IMR-90 (cell line): ENCODE measurements around the gene GPBAR1. TPM values are rescaled to one million over a fixed set of nuclear protein-coding genes. Genes with fewer than 3 reads are reported as not detected.
A peak's percentile ranks its signal among the peaks of the same experiment; 100 is the strongest.

Source experiments
- ATAC-seq: fragments of 200-7000 bp; cut with Tn5 transposase; 2 replicates; pipeline ENCODE4 v1.9.1; 2020; ENCODE audit warnings: low read depth, mild to moderate bottlenecking, moderate library complexity
- BruUV-seq: library from RNA; stranded (reverse); fragments of 400-500 nt; replicated peaks from 2 replicates; lab custom pipeline; 2021; lab: Mats Ljungman, UMichigan
- CTCF ChIA-PET: fragments of 300-600 bp; formaldehyde crosslinking; extraction: SDS; loops from one replicate; lab custom pipeline; 2021; ENCODE audit warnings: antibody characterized with exemption; lab: Yijun Ruan, JAX
- POLR2A ChIA-PET: fragments of 300-600 bp; sonication (Branson Sonifier 250); formaldehyde crosslinking; loops from one replicate; lab custom pipeline; 2022; ENCODE audit warnings: antibody characterized with exemption; ENCODE audit not compliant: unreplicated experiment; lab: Charles Lee
- DNase-seq: peaks from one replicate; pipeline ENCODE4 v3.0.0; 2013
- H2AFZ ChIP-seq: replicated peaks from 2 replicates; pipeline ENCODE3; 2013; ENCODE audit warnings: low read length, mild to moderate bottlenecking; ENCODE audit not compliant: poor library complexity
- H2AK5ac ChIP-seq: 2 replicates; pipeline ENCODE4 v1.6.1; 2013; ENCODE audit warnings: low read depth, low read length, inconsistent platforms
- H2AK9ac ChIP-seq: replicated peaks from 2 replicates; pipeline ENCODE3; 2013; ENCODE audit warnings: mild to moderate bottlenecking, low read depth, low read length, moderate library complexity; ENCODE audit not compliant: poor library complexity
- H2BK120ac ChIP-seq: 2 replicates; pipeline ENCODE4 v1.6.1; 2013; ENCODE audit warnings: low read depth, low read length, inconsistent platforms
- H2BK15ac ChIP-seq: 3 replicates; pipeline ENCODE4 v1.6.1; 2013; ENCODE audit warnings: low read depth, low read length, inconsistent platforms
- H2BK20ac ChIP-seq: 2 replicates; pipeline ENCODE4 v1.6.1; 2013; ENCODE audit warnings: low read depth, mild to moderate bottlenecking, inconsistent platforms, low read length, moderate library complexity
- H2BK5ac ChIP-seq: 2 replicates; pipeline ENCODE4 v1.6.1; 2013; ENCODE audit warnings: mild to moderate bottlenecking, low read depth, low read length, inconsistent platforms; ENCODE audit not compliant: poor library complexity, severe bottlenecking
- H3K14ac ChIP-seq: replicated peaks from 2 replicates; pipeline ENCODE4 v1.6.1; 2013; ENCODE audit warnings: low read depth, low read length, inconsistent platforms
- H3K18ac ChIP-seq: 2 replicates; pipeline ENCODE4 v1.6.1; 2013; ENCODE audit warnings: low read depth, low read length, control low read depth
- H3K23ac ChIP-seq: 2 replicates; pipeline ENCODE4 v1.6.1; 2013; ENCODE audit warnings: low read depth, low read length, inconsistent platforms
- H3K27ac ChIP-seq: 2 replicates; pipeline ENCODE4 v1.5.1; 2013; ENCODE audit warnings: mild to moderate bottlenecking, control low read depth, low read length; ENCODE audit not compliant: insufficient read depth
- H3K27me3 ChIP-seq: 2 replicates; pipeline ENCODE4 v1.6.1; 2013; ENCODE audit warnings: low read length; ENCODE audit not compliant: control insufficient read depth, insufficient read depth
- H3K36me3 ChIP-seq: 2 replicates; pipeline ENCODE4 v1.6.1; 2013; ENCODE audit warnings: low read length, mixed read lengths; ENCODE audit not compliant: control insufficient read depth, insufficient read depth
- H3K4ac ChIP-seq: 2 replicates; pipeline ENCODE4 v1.6.1; 2013; ENCODE audit warnings: low read depth, low read length, inconsistent platforms
- H3K4me1 ChIP-seq: 2 replicates; pipeline ENCODE4 v1.6.1; 2013; ENCODE audit warnings: low read length, mixed read lengths; ENCODE audit not compliant: control insufficient read depth, insufficient read depth
- H3K4me2 ChIP-seq: 2 replicates; pipeline ENCODE4 v1.6.1; 2013; ENCODE audit warnings: low read depth, mild to moderate bottlenecking, control low read depth, low read length, moderate library complexity
- H3K4me3 ChIP-seq: 2 replicates; pipeline ENCODE4 v1.5.1; 2013; ENCODE audit warnings: low read depth, mild to moderate bottlenecking, control low read depth, low read length, moderate library complexity; ENCODE audit not compliant: insufficient read depth
- H3K56ac ChIP-seq: 2 replicates; pipeline ENCODE4 v1.6.1; 2013; ENCODE audit warnings: low read length, inconsistent platforms; ENCODE audit not compliant: insufficient read depth; ENCODE audit errors: extremely low read depth
- H3K79me1 ChIP-seq, 2 experiments: 2 replicates each; pipeline ENCODE4 v1.6.1; 2013; ENCODE audit warnings: low read length in 2 of 2, inconsistent platforms in 1 of 2, low read depth in 1 of 2
- H3K9ac ChIP-seq: 2 replicates; pipeline ENCODE4 v1.6.1; 2013; ENCODE audit warnings: low read depth, low read length, control low read depth
- H3K9me1 ChIP-seq: 2 replicates; pipeline ENCODE4 v1.6.1; 2013; ENCODE audit warnings: low read length, inconsistent platforms; ENCODE audit not compliant: insufficient read depth
- H3K9me3 ChIP-seq: 2 replicates; pipeline ENCODE4 v1.6.1; 2013; ENCODE audit warnings: low read length; ENCODE audit not compliant: control insufficient read depth, insufficient read depth
- H4K20me1 ChIP-seq: 2 replicates; pipeline ENCODE4 v1.6.1; 2013; ENCODE audit warnings: low read length, inconsistent platforms; ENCODE audit not compliant: insufficient read depth
- H4K5ac ChIP-seq: 2 replicates; pipeline ENCODE4 v1.6.1; 2013; ENCODE audit warnings: mild to moderate bottlenecking, low read depth, low read length, control low read depth
- H4K8ac ChIP-seq, 2 experiments: 2 replicates each; pipeline ENCODE4 v1.6.1; 2013; ENCODE audit warnings: low read depth in 2 of 2, low read length in 2 of 2, control low read depth in 1 of 2, inconsistent platforms in 1 of 2
- H4K91ac ChIP-seq: 2 replicates; pipeline ENCODE4 v1.6.1; 2013; ENCODE audit warnings: low read depth, low read length, inconsistent platforms; ENCODE audit not compliant: insufficient read depth
- BHLHE40 ChIP-seq: fragments of 150-350 bp; IDR thresholded peaks from 2 replicates; pipeline ENCODE4 v1.6.1; 2016; ENCODE audit warnings: mild to moderate bottlenecking, low read depth, low read length
- CEBPB ChIP-seq: IDR thresholded peaks from 2 replicates; pipeline ENCODE4 v1.6.1; 2012; ENCODE audit warnings: low read depth, low read length, improper control_type of control experiment
- CHD1 ChIP-seq: IDR thresholded peaks from 2 replicates; pipeline ENCODE4 v1.6.1; 2012; ENCODE audit warnings: low read depth, low read length, improper control_type of control experiment
- MAFK ChIP-seq: IDR thresholded peaks from 2 replicates; pipeline ENCODE4 v1.6.1; 2012; ENCODE audit warnings: low read depth, low read length, improper control_type of control experiment
- MAZ ChIP-seq: IDR thresholded peaks from 2 replicates; pipeline ENCODE4 v1.6.1; 2012; ENCODE audit warnings: low read depth, mild to moderate bottlenecking, low read length, improper control_type of control experiment, moderate library complexity, borderline replicate concordance
- NFE2L2 ChIP-seq: fragments of 150-350 bp; IDR thresholded peaks from 2 replicates; pipeline ENCODE4 v1.6.1; 2016; ENCODE audit warnings: low read depth, mild to moderate bottlenecking, low read length
- POLR2A ChIP-seq: IDR thresholded peaks from 2 replicates; pipeline ENCODE4 v1.6.1; 2012; ENCODE audit warnings: mild to moderate bottlenecking, low read depth, low read length
- RAD21 ChIP-seq: IDR thresholded peaks from 2 replicates; pipeline ENCODE4 v1.6.1; 2012; ENCODE audit warnings: low read length, improper control_type of control experiment
- RCOR1 ChIP-seq: IDR thresholded peaks from 2 replicates; pipeline ENCODE4 v1.6.1; 2012; ENCODE audit warnings: mild to moderate bottlenecking, low read length, improper control_type of control experiment; ENCODE audit not compliant: insufficient replicate concordance
- SMC3 ChIP-seq: fragments of 150-350 bp; IDR thresholded peaks from 2 replicates; pipeline ENCODE4 v1.6.1; 2016; ENCODE audit warnings: low read depth, mild to moderate bottlenecking, antibody characterized with exemption, low read length, moderate library complexity
- WGBS, 2 experiments: methylation state at CpG; one replicate each; pipeline versions ENCODE4 v1.1.5 to v1.1.7; 2013; ENCODE audit warnings: missing lambda C conversion rate in 2 of 2; ENCODE audit not compliant: insufficient read length in 1 of 2; ENCODE audit errors: extremely low coverage in 2 of 2; 5-methylcytosine and 5-hydroxymethylcytosine counted together
- dilution Hi-C: fragments of 300-500 bp; cut with HindIII; formaldehyde crosslinking; loops from one replicate; pipeline ENCODE4 v1.14.3; 2018; ENCODE audit warnings: low sequenced_read_pairs; ENCODE audit not compliant: unreplicated experiment
- in situ Hi-C: fragments of 300-500 bp; cut with MboI; formaldehyde crosslinking; loops from 3 replicates; pipeline ENCODE4 v1.14.3; 2019; ENCODE audit warnings: low sequenced_read_pairs, inconsistent platforms, mixed read lengths
- intact Hi-C: fragments of 100-400 bp; cut with micrococcal nuclease; formaldehyde crosslinking; loops from 2 replicates; pipeline ENCODE4 v1.10.0; 2022
- polyA plus RNA-seq, 3 experiments: library from polyadenylated mRNA; depleted of rRNA; stranded (reverse); fragments of >200 nt; gene quantifications; 2 replicates each; pipeline ENCODE4 v1.2.3, GENCODE V29; 2012; ENCODE audit warnings: low replicate concordance in 1 of 3
- total RNA-seq: library from RNA; depleted of rRNA; stranded (reverse); fragments of >200 nt; gene quantifications from 2 replicates; pipeline ENCODE4 v1.2.3, GENCODE V29; 2012
- TF ChIP-seq, protein P1 (sequence below): conservative IDR thresholded peaks from 2 replicates; pipeline ENCODE4 v1.5.1; 2012; ENCODE audit warnings: mild to moderate bottlenecking, low read depth, low read length, improper control_type of control experiment
- TF ChIP-seq, protein P2 (sequence below): fragments of 150-350 bp; IDR thresholded peaks from 2 replicates; pipeline ENCODE4 v1.6.1; 2017; ENCODE audit warnings: mild to moderate bottlenecking, antibody characterized with exemption, low read length, low read depth
- TF ChIP-seq, protein P3 (sequence below): fragments of 150-350 bp; IDR thresholded peaks from 2 replicates; pipeline ENCODE4 v1.6.1; 2016; ENCODE audit warnings: low read depth, mild to moderate bottlenecking, low read length, moderate library complexity, borderline replicate concordance

The GPBAR1 gene
- total and polyA plus RNA-seq, 2 of the 4 experiments (the other 2 are of a cell fraction): under 0.01 to 0.21 TPM

DNA sequence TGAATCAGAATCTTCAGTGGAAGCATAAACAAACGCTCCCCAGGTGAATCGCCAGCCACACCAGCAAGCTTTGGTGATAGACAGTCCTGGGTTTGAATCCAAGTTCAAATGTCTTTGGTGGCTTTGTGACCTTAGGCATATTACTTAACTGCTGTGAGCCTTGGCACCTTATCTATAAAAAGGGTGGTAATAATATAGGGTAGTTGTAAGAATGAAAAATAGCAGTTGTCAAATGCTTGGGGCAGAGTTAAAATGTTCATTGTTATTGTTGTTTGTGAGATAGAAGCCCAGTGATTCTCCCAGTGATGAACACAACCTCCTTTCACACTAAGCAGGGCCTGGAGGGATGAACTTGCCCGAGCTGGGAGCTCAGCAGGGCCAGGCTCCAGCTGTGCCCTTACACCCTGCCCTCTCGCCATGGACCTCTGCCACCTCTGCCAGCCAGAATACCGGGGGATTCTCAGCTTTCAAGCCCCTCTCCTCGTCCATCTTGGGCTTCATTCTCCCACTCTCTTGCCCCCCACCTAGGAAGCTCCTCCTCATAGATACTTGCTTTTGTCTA is 37.6 kb downstream of the GPBAR1 start:
- Histone ChIP-seq H3K9me1 (peaks cover 5% of the 10 kb centered on the region), H3K4ac (peak overlapping the region; percentile 96), H3K27me3 (no peaks in the 10 kb centered on the region), H3K79me1 (no peaks in the 10 kb centered on the region), H2BK120ac (peak overlapping the region; percentile 87), H4K91ac (peak overlapping the region; percentile 31), H4K5ac (peak overlapping the region; percentile 43; the same call in 1 of the 2 replicates), H2AK9ac (peak overlapping the region; percentile 91), H3K23ac (no peak overlapping the region), H4K8ac (peak overlapping the region; percentile 89 to 95; a peak in 3 of 4 replicates), H3K18ac (peak overlapping the region; percentile 53; the same call in 1 of the 2 replicates), H3K4me2 (no peak overlapping the region), H3K14ac (peak overlapping the region; percentile 79), H3K9me3 (no peaks in the 10 kb centered on the region), H3K36me3 (no peaks in the 10 kb centered on the region), H2AFZ (peak overlapping the region; percentile 93), H3K56ac (no peak overlapping the region), H3K27ac (no peak overlapping the region), H3K4me1 (peaks cover 4% of the 10 kb centered on the region; the same call in 1 of the 2 replicates), H2AK5ac (peak overlapping the region; percentile 96; the same call in 1 of the 2 replicates), H2BK20ac (peak overlapping the region; percentile 23; the same call in 1 of the 2 replicates), H3K4me3 (no peak overlapping the region), H4K20me1 (no peaks in the 10 kb centered on the region), H2BK5ac (peak overlapping the region; percentile 88), H2BK15ac (peak overlapping the region; percentile 99; the same call in 2 of the 3 replicates), H3K9ac (no peak overlapping the region)
- DNase-seq (no peak), ATAC-seq (no peak)
- intact Hi-C loops: no loop called here
- dilution Hi-C loops: no loop called here
- ChIA-PET CTCF (interaction anchor here (1.1 to 1.3 kb wide), 2 partner anchors 28 to 58 kb away, joined by 3 read pairs; partner anchors contain the start of genes CATIP and PNKD), POLR2A (interaction anchor here (0.6 kb wide), 1 partner anchor 71 kb away, joined by 3 read pairs; no protein-coding TSS in a partner anchor)
- TF ChIP-seq CEBPB (no peak), MAZ (no peak), MAFK (no peak), POLR2A (no peak), RAD21 (no peak), BHLHE40 (no peak), NFE2L2 (no peak), CHD1 (no peak), RCOR1 (no peak), SMC3 (no peak)
- TF ChIP-seq, protein P1, sequence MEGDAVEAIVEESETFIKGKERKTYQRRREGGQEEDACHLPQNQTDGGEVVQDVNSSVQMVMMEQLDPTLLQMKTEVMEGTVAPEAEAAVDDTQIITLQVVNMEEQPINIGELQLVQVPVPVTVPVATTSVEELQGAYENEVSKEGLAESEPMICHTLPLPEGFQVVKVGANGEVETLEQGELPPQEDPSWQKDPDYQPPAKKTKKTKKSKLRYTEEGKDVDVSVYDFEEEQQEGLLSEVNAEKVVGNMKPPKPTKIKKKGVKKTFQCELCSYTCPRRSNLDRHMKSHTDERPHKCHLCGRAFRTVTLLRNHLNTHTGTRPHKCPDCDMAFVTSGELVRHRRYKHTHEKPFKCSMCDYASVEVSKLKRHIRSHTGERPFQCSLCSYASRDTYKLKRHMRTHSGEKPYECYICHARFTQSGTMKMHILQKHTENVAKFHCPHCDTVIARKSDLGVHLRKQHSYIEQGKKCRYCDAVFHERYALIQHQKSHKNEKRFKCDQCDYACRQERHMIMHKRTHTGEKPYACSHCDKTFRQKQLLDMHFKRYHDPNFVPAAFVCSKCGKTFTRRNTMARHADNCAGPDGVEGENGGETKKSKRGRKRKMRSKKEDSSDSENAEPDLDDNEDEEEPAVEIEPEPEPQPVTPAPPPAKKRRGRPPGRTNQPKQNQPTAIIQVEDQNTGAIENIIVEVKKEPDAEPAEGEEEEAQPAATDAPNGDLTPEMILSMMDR: no peak
- TF ChIP-seq, protein P2, sequence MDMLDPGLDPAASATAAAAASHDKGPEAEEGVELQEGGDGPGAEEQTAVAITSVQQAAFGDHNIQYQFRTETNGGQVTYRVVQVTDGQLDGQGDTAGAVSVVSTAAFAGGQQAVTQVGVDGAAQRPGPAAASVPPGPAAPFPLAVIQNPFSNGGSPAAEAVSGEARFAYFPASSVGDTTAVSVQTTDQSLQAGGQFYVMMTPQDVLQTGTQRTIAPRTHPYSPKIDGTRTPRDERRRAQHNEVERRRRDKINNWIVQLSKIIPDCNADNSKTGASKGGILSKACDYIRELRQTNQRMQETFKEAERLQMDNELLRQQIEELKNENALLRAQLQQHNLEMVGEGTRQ: no peak
- TF ChIP-seq, protein P3, sequence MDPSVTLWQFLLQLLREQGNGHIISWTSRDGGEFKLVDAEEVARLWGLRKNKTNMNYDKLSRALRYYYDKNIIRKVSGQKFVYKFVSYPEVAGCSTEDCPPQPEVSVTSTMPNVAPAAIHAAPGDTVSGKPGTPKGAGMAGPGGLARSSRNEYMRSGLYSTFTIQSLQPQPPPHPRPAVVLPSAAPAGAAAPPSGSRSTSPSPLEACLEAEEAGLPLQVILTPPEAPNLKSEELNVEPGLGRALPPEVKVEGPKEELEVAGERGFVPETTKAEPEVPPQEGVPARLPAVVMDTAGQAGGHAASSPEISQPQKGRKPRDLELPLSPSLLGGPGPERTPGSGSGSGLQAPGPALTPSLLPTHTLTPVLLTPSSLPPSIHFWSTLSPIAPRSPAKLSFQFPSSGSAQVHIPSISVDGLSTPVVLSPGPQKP: no peak
- no TSS peak for BruUV-seq
- in situ Hi-C loops: no loop called here
- WGBS, 2 experiments: 58% methylated on average over 4 of the region's 6 CpGs; no CpG with 5 or more reads in 1 of the 2 experiments
